ENCODE data around the gene FLT3. TPM values are rescaled to one million over a fixed set of nuclear protein-coding genes. Genes with fewer than 3 reads are reported as not detected.
"Not testable (repeated sequence)": the region's sequence is repeated elsewhere in the genome, so short reads cannot be mapped to it uniquely, and the experiment has no call there.

Gene FLT3
- total RNA-seq, 1 donor from 2014 or later: 0.58 TPM

- H3K27me3 Mint-ChIP-seq (ENCODE audit: low read depth): peaks cover 27% of the 10 kb centered on the region
- TF ChIP-seq CTCF (IDR thresholded peaks at IDR 0.05; ENCODE audit: unreplicated experiment): no peak
- no peak for DNase-seq (ENCODE audit: low spot score in 2 of 2, unreplicated experiment in 2 of 2)
- H3K27ac Mint-ChIP-seq: no peak overlapping the region
- H3K36me3 Mint-ChIP-seq: no peaks in the 10 kb centered on the region
- H3K4me3 Mint-ChIP-seq: no peak overlapping the region
- H3K9me3 Mint-ChIP-seq: no peaks in the 10 kb centered on the region
- no peaks in the 10 kb centered on the region for H3K4me1 Mint-ChIP-seq
Measured at GRCh38 chr13:28041501-28041900, 58.9 kb downstream of the FLT3 start.

- no peak for TF ChIP-seq CTCF (IDR thresholded peaks at IDR 0.05; ENCODE audit: unreplicated experiment)
- Mint-ChIP-seq H3K27me3 (ENCODE audit: low read depth) (peaks cover 29% of the 10 kb centered on the region), H3K27ac (no peak overlapping the region)
Measured at GRCh38 chr13:28041031-28041461, 59.3 kb downstream of the FLT3 start.

DNA sequence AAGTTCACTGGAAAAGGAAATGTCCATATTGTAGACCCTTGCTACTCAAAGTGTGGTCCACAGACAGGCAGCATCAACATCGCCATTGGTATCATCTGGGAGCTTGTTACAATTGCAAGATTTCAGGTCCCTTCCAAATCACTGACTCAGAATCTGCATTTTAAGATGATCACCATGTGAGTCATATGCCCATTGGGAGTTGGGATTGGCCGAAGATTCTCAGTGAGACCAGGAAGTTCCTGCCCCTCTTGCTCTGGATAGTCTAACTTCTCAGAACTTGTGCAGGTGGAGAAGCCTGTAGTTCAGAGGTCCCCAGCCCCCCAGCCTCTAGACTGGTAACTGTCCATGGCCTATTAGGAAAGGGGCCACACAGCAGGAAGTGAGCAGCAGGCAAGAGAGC is 63.0 kb downstream of the FLT3 start:
- Mint-ChIP-seq H3K27ac (no peak overlapping the region), H3K4me3 (no peak overlapping the region), H3K9me3 (no peaks in the 10 kb centered on the region), H3K36me3 (no peaks in the 10 kb centered on the region), H3K27me3 (ENCODE audit: low read depth) (peaks cover 44% of the 10 kb centered on the region), H3K4me1 (no peaks in the 10 kb centered on the region)
- no peak for TF ChIP-seq CTCF (IDR thresholded peaks at IDR 0.05; ENCODE audit: unreplicated experiment)
- DNase-seq (ENCODE audit: low spot score in 2 of 2, unreplicated experiment in 2 of 2): no peak

More at GRCh38 chr13:28041031-28041461, 59.3 kb downstream of the FLT3 start:
- H3K4me1 Mint-ChIP-seq: no peaks in the 10 kb centered on the region
- no peak overlapping the region for H3K4me3 Mint-ChIP-seq
- H3K9me3 Mint-ChIP-seq: no peaks in the 10 kb centered on the region
- no peaks in the 10 kb centered on the region for H3K36me3 Mint-ChIP-seq
- no peak for DNase-seq (ENCODE audit: low spot score in 2 of 2, unreplicated experiment in 2 of 2)

DNA sequence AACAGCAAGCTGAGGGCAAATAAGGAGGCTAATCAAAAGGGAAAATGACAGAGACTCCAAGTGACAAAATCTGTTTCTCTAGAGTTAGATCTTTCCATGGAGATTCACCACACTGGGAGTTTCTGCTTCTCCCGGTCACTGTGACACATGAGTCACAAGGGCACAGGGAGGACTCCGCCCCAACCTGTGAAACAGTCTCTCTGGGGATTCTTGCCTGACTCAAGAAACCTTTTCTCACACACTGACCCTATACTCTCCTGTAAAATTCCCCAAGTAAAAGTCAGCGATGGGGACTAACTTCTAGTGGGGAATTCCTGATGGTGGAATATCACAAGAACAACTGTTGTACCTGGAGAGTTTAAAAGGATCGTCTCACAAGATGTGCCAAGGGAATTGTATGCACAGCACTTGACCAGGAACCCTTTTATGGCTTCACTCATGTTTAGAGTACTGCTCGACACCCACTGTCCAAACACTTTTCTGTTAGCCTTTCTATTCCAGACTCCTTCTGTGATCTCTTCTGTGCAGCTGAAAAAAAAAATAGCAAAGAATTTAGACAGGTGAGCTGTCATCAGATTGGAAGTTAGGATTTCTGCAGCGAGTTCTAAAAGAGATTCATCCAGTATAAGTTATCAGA is 65.1 kb downstream of the FLT3 start:
- Mint-ChIP-seq H3K27me3 (ENCODE audit: low read depth) (peaks cover 40% of the 10 kb centered on the region), H3K36me3 (no peaks in the 10 kb centered on the region), H3K27ac (no peak overlapping the region), H3K4me3 (no peak overlapping the region), H3K4me1 (no peaks in the 10 kb centered on the region), H3K9me3 (no peaks in the 10 kb centered on the region)
- DNase-seq (ENCODE audit: low spot score in 2 of 2, unreplicated experiment in 2 of 2): no peak
- TF ChIP-seq CTCF (IDR thresholded peaks at IDR 0.05; ENCODE audit: unreplicated experiment): no peak

DNA sequence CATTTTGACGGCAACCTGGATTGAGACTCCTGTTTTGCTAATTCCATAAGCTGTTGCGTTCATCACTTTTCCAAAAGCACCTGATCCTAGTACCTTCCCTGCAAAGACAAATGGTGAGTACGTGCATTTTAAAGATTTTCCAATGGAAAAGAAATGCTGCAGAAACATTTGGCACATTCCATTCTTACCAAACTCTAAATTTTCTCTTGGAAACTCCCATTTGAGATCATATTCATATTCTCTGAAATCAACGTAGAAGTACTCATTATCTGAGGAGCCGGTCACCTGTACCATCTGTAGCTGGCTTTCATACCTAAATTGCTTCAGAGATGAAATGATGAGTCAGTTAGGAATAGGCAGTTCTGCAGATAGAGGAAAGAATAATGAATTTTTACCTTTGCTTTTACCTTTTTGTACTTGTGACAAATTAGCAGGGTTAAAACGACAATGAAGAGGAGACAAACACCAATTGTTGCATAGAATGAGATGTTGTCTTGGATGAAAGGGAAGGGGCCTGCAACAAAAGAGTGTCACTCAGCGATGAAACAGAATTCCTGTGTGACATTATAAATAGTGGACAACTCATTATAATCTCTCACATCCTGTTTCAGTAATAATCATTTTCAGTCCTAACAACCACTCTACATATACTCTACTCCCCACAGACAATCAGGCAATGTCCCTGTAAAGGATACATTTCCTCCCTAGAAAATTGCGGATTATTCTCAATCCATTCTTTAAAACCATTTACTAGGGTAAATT is 66.3 kb downstream of the FLT3 start:
- H3K27ac Mint-ChIP-seq: no peak overlapping the region
- no peak for TF ChIP-seq CTCF (IDR thresholded peaks at IDR 0.05; ENCODE audit: unreplicated experiment)
- no peak overlapping the region for H3K4me3 Mint-ChIP-seq
- no peaks in the 10 kb centered on the region for H3K36me3 Mint-ChIP-seq
- DNase-seq (ENCODE audit: low spot score in 2 of 2, unreplicated experiment in 2 of 2): no peak
- H3K9me3 Mint-ChIP-seq: no peaks in the 10 kb centered on the region
- H3K27me3 Mint-ChIP-seq (ENCODE audit: low read depth): peaks cover 36% of the 10 kb centered on the region
- no peaks in the 10 kb centered on the region for H3K4me1 Mint-ChIP-seq

GRCh38 chr13:28032438-28032837 is 67.9 kb downstream of the FLT3 start:
- peaks cover 29% of the 10 kb centered on the region for H3K27me3 Mint-ChIP-seq (ENCODE audit: low read depth)
- H3K4me1 Mint-ChIP-seq; H3K27ac Mint-ChIP-seq; H3K9me3 Mint-ChIP-seq; H3K4me3 Mint-ChIP-seq; DNase-seq (ENCODE audit: low spot score in 2 of 2, unreplicated experiment in 2 of 2); H3K36me3 Mint-ChIP-seq: not testable (repeated sequence)
